ENCODE results near the gene CELSR2.

GRCh38 chr1:109314795-109315194 is 65.5 kb downstream of the CELSR2 start:
- no peak for TF ChIP-seq CTCF (IDR thresholded peaks at IDR 0.05)
- no peak for TF ChIP-seq POLR2A (IDR thresholded peaks at IDR 0.05)

All from right lobe of liver (tissue), 4 donors.